ENCODE data around the gene ATM. TPM values are rescaled to one million over a fixed set of nuclear protein-coding genes. Genes with fewer than 3 reads are reported as not detected.

ATM gene
- total and polyA plus RNA-seq, 2 experiments from 2014 or later = 27.6 to 59.3 TPM

DNA sequence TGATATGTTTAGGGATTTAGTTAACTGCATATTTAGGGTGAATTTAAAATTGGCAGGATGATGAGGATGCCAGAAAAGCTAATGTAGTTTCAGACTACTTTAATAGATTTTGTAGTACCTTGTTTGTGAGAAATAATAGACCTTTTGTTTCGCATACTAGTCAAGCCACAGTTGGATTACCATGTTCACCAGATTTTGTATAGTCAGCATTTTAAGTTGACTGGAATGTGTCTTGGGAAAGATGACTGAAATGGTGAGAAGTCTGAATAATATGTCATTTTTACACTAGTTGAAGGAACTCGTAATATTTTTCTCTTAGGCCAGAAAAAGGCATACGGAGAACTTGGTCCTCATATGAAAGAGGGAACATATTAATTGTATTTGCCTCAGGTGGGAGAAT lies 23.4 kb downstream of the ATM start (continued):
- TF ChIP-seq, protein P1, sequence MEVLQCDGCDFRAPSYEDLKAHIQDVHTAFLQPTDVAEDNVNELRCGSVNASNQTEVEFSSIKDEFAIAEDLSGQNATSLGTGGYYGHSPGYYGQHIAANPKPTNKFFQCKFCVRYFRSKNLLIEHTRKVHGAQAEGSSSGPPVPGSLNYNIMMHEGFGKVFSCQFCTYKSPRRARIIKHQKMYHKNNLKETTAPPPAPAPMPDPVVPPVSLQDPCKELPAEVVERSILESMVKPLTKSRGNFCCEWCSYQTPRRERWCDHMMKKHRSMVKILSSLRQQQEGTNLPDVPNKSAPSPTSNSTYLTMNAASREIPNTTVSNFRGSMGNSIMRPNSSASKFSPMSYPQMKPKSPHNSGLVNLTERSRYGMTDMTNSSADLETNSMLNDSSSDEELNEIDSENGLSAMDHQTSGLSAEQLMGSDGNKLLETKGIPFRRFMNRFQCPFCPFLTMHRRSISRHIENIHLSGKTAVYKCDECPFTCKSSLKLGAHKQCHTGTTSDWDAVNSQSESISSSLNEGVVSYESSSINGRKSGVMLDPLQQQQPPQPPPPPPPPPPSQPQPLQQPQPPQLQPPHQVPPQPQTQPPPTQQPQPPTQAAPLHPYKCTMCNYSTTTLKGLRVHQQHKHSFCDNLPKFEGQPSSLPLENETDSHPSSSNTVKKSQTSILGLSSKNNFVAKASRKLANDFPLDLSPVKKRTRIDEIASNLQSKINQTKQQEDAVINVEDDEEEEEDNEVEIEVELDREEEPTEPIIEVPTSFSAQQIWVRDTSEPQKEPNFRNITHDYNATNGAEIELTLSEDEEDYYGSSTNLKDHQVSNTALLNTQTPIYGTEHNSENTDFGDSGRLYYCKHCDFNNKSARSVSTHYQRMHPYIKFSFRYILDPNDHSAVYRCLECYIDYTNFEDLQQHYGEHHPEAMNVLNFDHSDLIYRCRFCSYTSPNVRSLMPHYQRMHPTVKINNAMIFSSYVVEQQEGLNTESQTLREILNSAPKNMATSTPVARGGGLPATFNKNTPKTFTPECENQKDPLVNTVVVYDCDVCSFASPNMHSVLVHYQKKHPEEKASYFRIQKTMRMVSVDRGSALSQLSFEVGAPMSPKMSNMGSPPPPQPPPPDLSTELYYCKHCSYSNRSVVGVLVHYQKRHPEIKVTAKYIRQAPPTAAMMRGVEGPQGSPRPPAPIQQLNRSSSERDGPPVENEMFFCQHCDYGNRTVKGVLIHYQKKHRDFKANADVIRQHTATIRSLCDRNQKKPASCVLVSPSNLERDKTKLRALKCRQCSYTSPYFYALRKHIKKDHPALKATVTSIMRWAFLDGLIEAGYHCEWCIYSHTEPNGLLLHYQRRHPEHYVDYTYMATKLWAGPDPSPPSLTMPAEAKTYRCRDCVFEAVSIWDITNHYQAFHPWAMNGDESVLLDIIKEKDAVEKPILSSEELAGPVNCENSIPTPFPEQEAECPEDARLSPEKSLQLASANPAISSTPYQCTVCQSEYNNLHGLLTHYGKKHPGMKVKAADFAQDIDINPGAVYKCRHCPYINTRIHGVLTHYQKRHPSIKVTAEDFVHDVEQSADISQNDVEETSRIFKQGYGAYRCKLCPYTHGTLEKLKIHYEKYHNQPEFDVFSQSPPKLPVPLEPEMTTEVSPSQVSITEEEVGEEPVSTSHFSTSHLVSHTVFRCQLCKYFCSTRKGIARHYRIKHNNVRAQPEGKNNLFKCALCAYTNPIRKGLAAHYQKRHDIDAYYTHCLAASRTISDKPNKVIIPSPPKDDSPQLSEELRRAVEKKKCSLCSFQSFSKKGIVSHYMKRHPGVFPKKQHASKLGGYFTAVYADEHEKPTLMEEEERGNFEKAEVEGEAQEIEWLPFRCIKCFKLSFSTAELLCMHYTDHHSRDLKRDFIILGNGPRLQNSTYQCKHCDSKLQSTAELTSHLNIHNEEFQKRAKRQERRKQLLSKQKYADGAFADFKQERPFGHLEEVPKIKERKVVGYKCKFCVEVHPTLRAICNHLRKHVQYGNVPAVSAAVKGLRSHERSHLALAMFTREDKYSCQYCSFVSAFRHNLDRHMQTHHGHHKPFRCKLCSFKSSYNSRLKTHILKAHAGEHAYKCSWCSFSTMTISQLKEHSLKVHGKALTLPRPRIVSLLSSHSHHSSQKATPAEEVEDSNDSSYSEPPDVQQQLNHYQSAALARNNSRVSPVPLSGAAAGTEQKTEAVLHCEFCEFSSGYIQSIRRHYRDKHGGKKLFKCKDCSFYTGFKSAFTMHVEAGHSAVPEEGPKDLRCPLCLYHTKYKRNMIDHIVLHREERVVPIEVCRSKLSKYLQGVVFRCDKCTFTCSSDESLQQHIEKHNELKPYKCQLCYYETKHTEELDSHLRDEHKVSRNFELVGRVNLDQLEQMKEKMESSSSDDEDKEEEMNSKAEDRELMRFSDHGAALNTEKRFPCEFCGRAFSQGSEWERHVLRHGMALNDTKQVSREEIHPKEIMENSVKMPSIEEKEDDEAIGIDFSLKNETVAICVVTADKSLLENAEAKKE (CRISPR knock-in tag; IDR thresholded peaks at IDR 0.05) = no peak
- TF ChIP-seq, protein P2, sequence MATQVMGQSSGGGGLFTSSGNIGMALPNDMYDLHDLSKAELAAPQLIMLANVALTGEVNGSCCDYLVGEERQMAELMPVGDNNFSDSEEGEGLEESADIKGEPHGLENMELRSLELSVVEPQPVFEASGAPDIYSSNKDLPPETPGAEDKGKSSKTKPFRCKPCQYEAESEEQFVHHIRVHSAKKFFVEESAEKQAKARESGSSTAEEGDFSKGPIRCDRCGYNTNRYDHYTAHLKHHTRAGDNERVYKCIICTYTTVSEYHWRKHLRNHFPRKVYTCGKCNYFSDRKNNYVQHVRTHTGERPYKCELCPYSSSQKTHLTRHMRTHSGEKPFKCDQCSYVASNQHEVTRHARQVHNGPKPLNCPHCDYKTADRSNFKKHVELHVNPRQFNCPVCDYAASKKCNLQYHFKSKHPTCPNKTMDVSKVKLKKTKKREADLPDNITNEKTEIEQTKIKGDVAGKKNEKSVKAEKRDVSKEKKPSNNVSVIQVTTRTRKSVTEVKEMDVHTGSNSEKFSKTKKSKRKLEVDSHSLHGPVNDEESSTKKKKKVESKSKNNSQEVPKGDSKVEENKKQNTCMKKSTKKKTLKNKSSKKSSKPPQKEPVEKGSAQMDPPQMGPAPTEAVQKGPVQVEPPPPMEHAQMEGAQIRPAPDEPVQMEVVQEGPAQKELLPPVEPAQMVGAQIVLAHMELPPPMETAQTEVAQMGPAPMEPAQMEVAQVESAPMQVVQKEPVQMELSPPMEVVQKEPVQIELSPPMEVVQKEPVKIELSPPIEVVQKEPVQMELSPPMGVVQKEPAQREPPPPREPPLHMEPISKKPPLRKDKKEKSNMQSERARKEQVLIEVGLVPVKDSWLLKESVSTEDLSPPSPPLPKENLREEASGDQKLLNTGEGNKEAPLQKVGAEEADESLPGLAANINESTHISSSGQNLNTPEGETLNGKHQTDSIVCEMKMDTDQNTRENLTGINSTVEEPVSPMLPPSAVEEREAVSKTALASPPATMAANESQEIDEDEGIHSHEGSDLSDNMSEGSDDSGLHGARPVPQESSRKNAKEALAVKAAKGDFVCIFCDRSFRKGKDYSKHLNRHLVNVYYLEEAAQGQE (IDR thresholded peaks at IDR 0.05; ENCODE audit: unreplicated experiment) = no peak
- TF ChIP-seq, protein P3, sequence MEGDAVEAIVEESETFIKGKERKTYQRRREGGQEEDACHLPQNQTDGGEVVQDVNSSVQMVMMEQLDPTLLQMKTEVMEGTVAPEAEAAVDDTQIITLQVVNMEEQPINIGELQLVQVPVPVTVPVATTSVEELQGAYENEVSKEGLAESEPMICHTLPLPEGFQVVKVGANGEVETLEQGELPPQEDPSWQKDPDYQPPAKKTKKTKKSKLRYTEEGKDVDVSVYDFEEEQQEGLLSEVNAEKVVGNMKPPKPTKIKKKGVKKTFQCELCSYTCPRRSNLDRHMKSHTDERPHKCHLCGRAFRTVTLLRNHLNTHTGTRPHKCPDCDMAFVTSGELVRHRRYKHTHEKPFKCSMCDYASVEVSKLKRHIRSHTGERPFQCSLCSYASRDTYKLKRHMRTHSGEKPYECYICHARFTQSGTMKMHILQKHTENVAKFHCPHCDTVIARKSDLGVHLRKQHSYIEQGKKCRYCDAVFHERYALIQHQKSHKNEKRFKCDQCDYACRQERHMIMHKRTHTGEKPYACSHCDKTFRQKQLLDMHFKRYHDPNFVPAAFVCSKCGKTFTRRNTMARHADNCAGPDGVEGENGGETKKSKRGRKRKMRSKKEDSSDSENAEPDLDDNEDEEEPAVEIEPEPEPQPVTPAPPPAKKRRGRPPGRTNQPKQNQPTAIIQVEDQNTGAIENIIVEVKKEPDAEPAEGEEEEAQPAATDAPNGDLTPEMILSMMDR (conservative IDR thresholded peaks at IDR 0.05; ENCODE audit: low read depth in 2 of 2) = no peak
- TF ChIP-seq STAT1 (IDR thresholded peaks at IDR 0.05; ENCODE audit: unreplicated experiment) = no peak
